ENCODE data around the gene MANSC1.
"Not testable (repeated sequence)": the region's sequence is repeated elsewhere in the genome, so short reads cannot be mapped to it uniquely, and the experiment has no call there.

The MANSC1 gene

DNA sequence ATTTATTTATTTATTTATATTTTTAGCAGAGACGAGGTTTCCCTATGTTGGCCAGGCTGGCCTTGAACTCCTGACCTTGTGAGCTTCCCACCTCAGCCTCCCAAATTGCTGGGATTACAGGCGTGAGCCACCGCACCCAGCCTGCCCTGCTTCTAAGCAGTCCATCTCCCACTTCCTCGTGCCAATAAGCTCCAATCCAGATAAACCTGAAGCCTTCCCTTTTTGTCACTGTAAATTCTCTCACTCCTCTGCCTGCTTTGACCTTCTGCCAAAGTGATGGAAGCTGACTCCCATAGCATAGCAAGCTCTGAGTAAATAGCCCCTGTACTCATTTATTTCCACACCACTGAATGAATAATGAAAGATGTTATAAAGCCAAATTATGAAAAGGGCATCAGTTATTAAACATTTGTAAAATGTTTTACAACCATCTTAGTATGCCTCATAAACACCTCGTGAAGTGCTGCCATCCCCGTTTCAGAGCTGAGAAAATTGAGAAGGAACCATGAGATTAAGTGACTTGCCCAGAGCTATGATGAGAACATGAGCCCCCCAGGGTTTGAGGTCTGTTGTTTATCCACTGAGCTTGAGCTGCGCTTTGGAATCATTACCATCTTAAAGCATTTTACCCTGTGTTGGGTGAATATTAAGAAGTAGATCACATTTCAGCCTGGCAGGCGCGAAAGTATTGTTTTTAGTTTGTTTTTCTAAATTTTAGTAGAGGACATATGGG, 30.4 kb downstream of the MANSC1 start:
- no peak for DNase-seq

DNA sequence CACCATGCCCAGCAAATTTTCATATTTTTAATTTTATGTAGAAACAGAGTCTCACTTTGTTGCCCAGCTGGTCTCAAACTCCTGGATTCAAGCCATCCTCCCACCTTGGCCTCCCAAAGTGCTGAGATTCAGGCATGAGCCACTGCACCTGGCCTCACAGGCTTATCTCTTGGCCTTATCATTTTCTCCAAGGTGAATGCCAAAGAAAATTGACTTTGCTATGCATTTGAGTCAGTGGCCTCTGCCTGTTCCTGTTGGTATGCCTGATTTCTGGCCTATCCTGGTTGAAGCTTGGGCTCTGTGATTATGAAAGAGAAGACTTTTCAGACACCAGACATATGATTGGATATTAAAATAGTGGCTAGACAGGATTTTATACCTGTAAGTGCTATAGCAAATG, 34.2 kb downstream of the MANSC1 start:
- DNase-seq: no peak

DNA sequence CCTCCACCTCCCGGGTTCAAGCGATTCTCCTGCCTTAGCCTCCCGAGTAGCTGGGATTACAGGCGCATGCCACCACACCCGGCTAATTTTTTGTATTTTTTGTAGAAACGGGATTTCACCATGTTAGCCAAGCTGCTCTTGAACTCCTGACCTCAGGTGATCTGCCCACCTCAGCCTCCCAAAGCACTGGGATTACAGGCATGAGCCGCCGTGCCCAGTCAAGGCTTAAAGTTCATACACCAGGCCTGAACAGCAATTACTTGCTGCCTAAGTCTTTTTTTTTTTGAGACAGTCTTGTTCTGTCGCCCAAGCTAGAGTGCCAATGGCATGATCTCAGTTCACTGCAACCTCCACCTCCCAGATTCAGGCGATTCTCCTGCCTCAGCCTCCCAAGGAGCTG, 39.3 kb downstream of the MANSC1 start:
- not testable (repeated sequence) for DNase-seq

DNA sequence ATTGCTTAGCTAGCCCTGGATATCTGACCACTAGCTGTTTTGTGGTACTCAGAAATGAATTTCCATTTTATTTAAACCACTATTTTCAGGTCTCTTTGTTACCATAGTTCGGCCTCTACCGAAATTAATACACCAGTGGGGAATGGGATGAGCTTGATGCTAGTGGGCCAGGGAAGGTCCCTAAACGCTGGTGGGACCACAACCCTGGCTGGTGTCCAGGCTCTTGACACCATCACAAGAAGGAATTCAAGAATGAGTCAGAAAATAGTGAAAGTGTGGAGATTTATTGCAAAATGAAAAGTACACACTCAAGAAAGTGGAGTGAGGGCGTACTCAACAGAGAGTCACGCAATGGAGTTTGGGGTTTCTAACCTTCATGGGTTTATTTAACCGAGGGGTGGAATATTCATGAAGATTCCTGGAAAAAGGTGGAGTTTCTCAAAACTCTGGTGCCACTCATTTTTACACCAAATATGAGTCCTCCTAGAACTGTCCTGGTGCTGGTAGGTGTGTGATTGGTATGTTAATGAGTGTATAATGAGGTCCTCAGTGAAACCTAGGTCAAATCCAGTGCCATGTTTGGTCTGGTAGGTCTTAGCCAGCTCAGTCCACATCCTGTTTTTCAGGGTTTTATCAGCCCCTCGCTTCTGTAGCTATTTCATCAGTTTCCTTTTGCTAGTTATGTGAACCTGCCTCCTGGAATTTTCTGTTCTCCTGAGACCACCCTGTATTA, 44.3 kb downstream of the MANSC1 start:
- DNase-seq: no peak

DNA sequence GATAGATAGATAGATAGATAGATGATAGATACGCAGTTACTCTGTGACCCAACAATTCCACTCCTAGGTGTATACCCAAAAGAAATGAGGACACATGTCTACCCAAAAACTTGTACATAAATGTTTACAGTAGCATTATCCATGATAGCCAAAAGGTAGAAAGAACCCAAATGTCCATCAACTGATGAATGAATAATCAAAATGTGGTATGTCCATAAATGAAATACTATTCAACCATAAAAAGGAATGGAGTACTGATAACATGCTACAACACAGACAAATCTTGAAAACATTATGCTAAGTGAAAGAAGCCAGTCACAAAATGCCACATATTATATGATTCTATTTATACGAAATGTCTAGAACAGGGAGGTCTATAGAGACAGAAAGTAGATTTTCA, 47.1 kb downstream of the MANSC1 start:
- DNase-seq: no peak

DNA sequence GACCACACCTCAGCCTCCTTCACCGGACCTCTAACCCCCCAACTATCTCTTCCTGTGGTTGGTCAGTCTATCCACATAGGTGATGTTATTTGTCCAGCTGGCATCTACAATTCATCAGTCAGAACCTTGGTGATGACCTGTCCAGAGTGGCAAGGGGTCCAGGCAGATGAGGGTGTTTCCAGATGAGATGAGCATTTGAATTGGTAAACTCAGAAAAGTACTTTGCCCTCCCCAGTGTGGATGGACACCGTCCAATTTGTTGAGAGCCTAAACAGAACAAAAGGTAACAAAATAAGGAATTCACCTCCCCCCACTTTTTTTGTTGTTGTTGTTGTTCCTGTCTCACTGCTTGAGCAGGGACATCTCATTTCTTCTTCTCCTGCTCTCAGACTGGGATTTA, 48.9 kb downstream of the MANSC1 start:
- no peak for DNase-seq

DNA sequence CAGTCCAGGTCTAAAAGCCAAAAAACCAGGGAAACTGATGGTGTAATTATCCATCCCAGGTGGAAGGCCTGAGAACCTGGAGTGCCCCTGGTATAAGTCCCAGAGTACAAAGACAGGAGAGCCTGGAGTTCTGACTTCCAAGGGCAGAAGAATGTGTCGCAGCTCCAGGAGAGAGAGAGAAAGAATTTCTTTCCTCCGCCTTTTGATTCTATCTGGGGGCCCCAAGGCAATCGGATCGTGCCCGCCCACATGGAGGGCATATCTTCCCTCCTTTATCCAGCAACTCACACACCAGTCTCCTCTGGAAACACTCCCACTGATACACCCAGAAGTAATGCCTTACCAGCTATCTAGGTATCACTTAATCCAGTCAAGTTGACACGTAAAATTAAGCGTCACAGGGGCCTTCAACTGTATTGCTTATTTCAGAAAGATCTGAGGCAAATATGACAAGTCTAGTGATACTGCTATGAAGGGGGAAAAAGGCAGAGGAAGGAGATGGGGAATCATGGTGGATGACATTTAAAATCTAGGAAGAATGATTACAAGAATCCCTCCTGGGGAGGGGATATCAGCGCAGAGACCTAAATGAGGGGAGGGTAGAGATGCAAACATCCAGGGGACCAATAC, 52.7 kb downstream of the MANSC1 start:
- no peak for DNase-seq

DNA sequence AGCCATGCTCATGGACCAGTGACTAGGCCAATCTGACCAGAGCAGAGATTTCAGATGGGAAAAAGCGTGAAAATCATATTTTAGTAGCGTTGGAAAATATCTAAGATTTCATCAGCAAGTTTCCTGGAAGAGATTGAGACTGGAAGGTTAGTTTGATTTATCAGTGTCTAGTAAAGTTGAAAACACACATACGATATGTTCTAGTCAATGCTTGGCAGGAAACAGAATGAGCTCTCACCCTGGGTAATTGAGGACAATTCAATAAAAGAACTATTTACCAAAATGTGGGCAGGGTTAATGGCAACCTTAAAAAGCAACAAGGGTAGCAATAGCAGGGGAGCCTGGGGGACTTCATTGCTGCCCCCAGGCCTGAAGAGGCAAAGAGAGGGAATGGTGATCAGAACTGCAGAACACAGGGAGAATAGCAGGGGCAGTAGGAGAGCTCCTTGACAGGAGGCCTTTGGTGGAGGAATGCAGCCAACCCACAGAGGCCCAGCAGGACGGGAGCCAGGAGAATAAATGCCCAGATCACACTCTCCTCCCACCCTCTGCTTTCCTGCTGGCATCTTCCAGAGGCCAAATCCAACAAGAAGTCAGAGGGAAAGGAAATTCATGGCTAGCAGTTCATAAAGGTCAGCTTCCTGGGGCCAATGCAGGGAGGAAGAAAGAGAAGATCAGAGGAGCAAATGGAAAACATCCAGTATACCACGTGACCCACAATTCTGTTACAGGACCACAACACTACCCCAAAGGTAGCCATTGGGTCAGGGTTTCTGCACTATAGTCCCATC, 55.6 kb downstream of the MANSC1 start:
- no peak for DNase-seq

DNA sequence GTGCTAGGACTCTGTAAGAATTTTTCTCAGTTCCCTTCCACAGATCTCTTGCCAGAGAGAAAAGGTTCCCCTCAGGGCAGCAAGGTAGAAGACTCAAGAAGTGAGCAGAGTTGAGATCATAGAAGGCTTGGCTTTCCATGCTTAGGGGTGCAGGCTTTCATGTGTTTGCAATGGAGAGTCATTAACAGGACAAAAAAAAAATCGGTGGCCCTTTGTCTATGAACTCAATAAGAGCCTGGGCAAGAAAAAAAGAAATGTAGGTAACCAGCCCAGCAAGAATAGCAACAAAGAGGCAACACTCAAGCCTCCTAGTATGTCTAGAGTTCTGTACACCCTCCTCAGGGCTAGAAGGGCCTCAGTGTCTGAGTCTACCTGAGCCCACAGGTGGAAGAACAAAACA, 59.8 kb downstream of the MANSC1 start:
- no peak for DNase-seq

DNA sequence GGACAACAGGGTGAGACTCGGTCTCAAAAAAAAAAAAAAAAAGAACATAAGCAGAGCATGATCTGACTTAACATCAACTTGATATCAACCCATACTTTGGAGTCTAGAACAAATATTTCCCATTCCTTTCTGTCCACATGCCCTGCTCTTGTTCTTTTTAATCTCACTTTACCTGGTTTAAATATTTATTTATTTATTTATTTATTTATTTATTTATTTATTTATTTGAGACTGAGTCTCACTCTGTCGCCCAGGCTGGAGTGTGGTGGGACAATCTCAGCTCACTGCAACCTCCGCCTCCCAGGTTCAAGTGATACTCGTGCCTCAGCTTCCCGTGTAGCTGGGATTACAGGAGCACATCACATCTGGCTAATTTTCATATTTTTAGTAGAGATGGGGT, 63.6 kb downstream of the MANSC1 start:
- DNase-seq: no peak

DNA sequence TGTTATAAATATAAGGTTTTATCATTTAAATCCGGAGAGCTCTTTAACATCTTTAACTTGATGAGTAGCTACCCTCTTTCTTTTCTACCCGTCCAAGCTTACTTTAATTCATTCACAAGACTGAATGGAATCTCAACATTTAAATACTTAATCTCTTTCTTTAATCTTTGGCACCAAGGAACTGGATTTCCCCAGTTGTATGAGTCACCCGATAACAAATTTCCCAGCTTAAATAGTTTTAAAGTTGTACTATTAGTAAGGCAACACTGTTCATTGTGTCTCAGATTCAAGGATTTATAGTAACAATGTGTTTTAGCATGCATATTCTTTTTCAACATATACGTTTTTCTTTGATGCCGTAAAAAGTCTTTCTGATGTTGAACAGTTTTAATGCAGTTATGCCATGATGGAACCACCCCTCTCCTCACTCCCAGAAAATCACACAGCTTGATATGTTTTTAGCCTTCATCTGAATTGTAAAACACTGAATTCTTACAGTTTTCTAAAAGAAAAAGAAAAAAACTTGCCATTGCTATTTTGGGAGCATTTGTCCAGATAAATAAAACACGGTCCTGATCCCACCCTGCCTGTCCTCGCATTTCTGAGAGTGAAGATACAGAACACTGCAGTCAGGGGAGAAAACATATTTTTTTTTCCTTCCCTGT, 67.1 kb downstream of the MANSC1 start:
- no peak for DNase-seq

DNA sequence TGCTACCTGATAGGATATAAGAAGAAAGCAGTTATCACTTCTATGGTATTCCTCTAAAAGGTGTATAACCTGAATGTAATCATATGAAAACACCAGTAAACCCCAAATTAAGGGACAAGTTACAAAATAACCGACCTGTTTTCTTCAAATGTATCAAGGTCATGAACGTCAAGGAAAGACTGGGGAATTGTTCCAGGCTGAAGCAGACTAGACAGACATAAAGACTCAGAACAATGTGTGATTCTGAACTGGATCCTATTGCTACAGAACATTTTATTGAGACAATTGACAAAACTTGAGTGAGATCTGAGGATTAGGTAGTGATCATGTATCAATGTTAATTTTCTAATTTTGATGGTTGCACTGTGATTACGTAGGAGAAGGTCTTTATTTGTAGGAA, 67.8 kb downstream of the MANSC1 start:
- no peak for DNase-seq

DNA sequence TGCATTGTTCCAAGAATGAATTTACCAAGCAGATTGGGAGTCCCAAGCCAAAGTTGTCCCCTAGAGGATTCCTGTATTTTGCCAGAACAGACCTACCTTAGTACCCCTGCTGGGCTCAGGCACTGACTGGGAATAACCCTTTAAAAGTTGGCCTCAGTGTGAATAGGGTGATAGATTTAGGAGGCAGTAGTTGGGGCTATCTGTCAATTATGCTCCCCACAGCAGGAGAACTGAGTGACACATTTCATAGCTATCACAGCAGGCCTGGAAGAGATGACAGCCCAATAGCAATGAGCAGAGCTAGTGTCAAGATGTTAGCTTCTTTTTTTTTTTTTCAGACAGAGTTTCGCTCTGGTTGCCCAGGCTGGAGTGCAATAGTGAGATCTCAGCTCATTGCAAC, 68.9 kb downstream of the MANSC1 start:
- DNase-seq: no peak

DNA sequence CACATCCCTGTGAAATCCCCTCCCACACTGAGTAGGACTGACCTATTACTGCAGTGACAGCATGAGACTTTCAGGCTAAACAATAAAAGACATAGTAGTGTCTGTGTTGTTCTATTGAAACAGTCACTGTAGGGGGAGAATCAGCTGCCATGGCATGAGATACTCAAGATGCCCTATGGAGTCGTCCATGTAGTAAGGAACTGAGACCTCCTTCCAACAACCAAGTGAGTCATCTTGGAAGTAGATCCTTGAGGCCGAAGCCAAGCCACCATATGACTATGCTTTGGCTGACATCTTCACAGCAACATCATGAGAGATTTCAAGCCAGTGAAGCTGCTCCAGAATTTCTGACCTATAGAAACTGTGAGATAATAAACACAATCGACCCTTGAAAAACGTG, 71.1 kb downstream of the MANSC1 start:
- DNase-seq: no peak
